ENCODE results near the gene ITPRID1.

- TF ChIP-seq CTCF (conservative IDR thresholded peaks at IDR 0.05; ENCODE audit: low read depth, low read length) (no peak), EZH2 (IDR thresholded peaks at IDR 0.05; ENCODE audit: borderline replicate concordance, low read depth, low read length, poor library complexity, severe bottlenecking) (no peak)
Observed at GRCh38 chr7:31476941-31477677, 36.8 kb upstream of the ITPRID1 start.

Data from A673 (cell line).